Stimulated activated CD4-positive, alpha-beta T cell treated with anti-CD3 and anti-CD28 coated beads, Interleukin-2, amount 100 ng/mL, for 48 hours (primary cell): ENCODE results near the gene CDH26.

ENCODE experiments used
- DNase-seq, 2 donors: peaks; one replicate each; pipeline ENCODE4 v3.0.0-alpha.2; 2020

Gene CDH26

GRCh38 chr20:59987135-59987534, 28.9 kb downstream of the CDH26 start:
- no peak for DNase-seq

GRCh38 chr20:59988141-59988540, 29.9 kb downstream of the CDH26 start:
- no peak for DNase-seq

GRCh38 chr20:59992526-59993084, 34.4 kb downstream of the CDH26 start:
- DNase-seq = no peak

- DNase-seq = no peak
Measured at GRCh38 chr20:59993736-59994430, 35.7 kb downstream of the CDH26 start.

- DNase-seq = no peak
Measured at GRCh38 chr20:59994697-59995122, 36.5 kb downstream of the CDH26 start.

GRCh38 chr20:59996108-59996507, 37.9 kb downstream of the CDH26 start:
- DNase-seq = no peak

- no peak for DNase-seq
Measured at GRCh38 chr20:59997896-59998295, 39.7 kb downstream of the CDH26 start.

GRCh38 chr20:59999502-59999901, 41.3 kb downstream of the CDH26 start:
- DNase-seq = no peak

- DNase-seq = no peak
Measured at GRCh38 chr20:60000271-60001042, 42.2 kb downstream of the CDH26 start.

GRCh38 chr20:60001108-60001507, 42.9 kb downstream of the CDH26 start:
- DNase-seq = no peak

- DNase-seq = no peak
Measured at GRCh38 chr20:60003776-60004175, 45.6 kb downstream of the CDH26 start.

GRCh38 chr20:60006261-60006660, 48.0 kb downstream of the CDH26 start:
- DNase-seq = no peak

GRCh38 chr20:60007464-60007863, 49.2 kb downstream of the CDH26 start:
- no peak for DNase-seq

- DNase-seq = no peak
Measured at GRCh38 chr20:60008130-60008808, 50.0 kb downstream of the CDH26 start.

- no peak for DNase-seq
Measured at GRCh38 chr20:60009318-60009717, 51.1 kb downstream of the CDH26 start.

- no peak for DNase-seq
Measured at GRCh38 chr20:60009826-60010616, 51.8 kb downstream of the CDH26 start.

- DNase-seq = no peak
Measured at GRCh38 chr20:60010689-60011458, 52.7 kb downstream of the CDH26 start.

GRCh38 chr20:60011512-60012507, 53.6 kb downstream of the CDH26 start:
- DNase-seq = no peak

- DNase-seq = no peak
Measured at GRCh38 chr20:60013296-60014139, 55.3 kb downstream of the CDH26 start.

- DNase-seq = no peak
Measured at GRCh38 chr20:60016406-60016805, 58.2 kb downstream of the CDH26 start.
